ENCODE data around the gene MAN1B1.
A peak's percentile ranks its signal among the peaks of the same experiment; 100 is the strongest.

MAN1B1 gene

GRCh38 chr9:137127301-137128157 lies 40.7 kb downstream of the MAN1B1 start:
- TF ChIP-seq, protein P1, sequence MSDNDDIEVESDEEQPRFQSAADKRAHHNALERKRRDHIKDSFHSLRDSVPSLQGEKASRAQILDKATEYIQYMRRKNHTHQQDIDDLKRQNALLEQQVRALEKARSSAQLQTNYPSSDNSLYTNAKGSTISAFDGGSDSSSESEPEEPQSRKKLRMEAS (IDR thresholded peaks at IDR 0.05): no peak
- TF ChIP-seq EP300 (IDR thresholded peaks at IDR 0.05; ENCODE audit: borderline replicate concordance) (no peak), EGR1 (IDR thresholded peaks at IDR 0.05) (no peak), CREB1 (IDR thresholded peaks at IDR 0.05; ENCODE audit: low read depth) (no peak), ZBTB7A (IDR thresholded peaks at IDR 0.05; ENCODE audit: low read depth) (no peak), TEAD4 (IDR thresholded peaks at IDR 0.05) (no peak), FOXM1 (IDR thresholded peaks at IDR 0.05; ENCODE audit: borderline replicate concordance, low read depth) (no peak), YY1 (IDR thresholded peaks at IDR 0.05; ENCODE audit: low read depth) (no peak), CEBPB (IDR thresholded peaks at IDR 0.05) (no peak), NFIC (IDR thresholded peaks at IDR 0.05) (no peak), TCF12 (IDR thresholded peaks at IDR 0.05; ENCODE audit: low read depth) (no peak), REST (IDR thresholded peaks at IDR 0.05; ENCODE audit: low read depth) (no peak), TAF1 (IDR thresholded peaks at IDR 0.05; ENCODE audit: low read depth) (no peak), RAD21 (IDR thresholded peaks at IDR 0.05; ENCODE audit: low read depth) (no peak)
- TF ChIP-seq, protein P2, sequence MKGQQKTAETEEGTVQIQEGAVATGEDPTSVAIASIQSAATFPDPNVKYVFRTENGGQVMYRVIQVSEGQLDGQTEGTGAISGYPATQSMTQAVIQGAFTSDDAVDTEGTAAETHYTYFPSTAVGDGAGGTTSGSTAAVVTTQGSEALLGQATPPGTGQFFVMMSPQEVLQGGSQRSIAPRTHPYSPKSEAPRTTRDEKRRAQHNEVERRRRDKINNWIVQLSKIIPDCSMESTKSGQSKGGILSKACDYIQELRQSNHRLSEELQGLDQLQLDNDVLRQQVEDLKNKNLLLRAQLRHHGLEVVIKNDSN (IDR thresholded peaks at IDR 0.05): no peak

DNA sequence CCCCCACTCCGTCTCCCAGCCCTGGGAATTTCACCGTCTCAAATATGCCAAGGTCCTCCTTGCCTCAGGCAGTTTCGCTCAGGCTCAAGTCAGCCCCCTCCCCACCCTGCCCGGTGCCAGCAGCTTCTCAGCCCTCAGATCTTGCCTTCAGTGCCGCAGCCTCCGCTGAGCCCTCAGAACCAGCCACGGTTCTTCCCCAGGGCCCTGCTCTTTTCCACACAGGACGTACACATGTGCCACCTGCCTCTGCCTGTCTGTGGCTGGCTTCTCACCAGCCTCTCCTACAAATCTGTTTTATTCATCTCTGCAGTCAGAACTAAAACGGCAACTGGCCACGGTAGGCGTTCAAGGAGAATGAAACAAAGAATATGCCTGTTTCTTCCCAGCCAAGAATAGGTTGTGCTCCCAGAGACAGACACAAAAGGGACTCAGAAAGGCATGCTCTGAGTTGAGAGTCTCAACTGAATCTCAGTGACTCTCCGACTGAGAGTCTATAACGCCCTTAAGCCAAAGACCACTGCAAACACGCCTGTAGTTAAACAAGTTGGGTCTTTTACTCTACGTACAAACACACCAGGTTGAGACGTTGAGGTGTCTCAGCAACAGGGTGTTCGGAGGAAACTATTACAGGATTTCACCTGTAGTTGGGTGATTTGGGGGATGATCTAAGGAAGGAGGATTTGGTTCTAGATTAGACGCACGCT lies 41.5 kb downstream of the MAN1B1 start:
- no peak for TF ChIP-seq YY1 (IDR thresholded peaks at IDR 0.05; ENCODE audit: low read depth)
- TF ChIP-seq TEAD4 (IDR thresholded peaks at IDR 0.05): no peak

- TF ChIP-seq YY1 (IDR thresholded peaks at IDR 0.05; ENCODE audit: low read depth): no peak
- no peak for TF ChIP-seq CEBPB (IDR thresholded peaks at IDR 0.05)
These were observed 42.2 kb downstream of the MAN1B1 start for GRCh38 chr9:137128862-137129455.

- TF ChIP-seq TEAD4 (IDR thresholded peaks at IDR 0.05) (peak; percentile 17; the same call in 1 of the 2 replicates), CEBPB (IDR thresholded peaks at IDR 0.05) (no peak), YY1 (IDR thresholded peaks at IDR 0.05; ENCODE audit: low read depth) (peak; percentile 92), NFIC (IDR thresholded peaks at IDR 0.05) (no peak), TAF1 (IDR thresholded peaks at IDR 0.05; ENCODE audit: low read depth) (peak; percentile 96), EGR1 (IDR thresholded peaks at IDR 0.05) (0 out of 2 replicates have a peak, but pooled peaks have one; percentile 35)
- TF ChIP-seq, protein P1 (IDR thresholded peaks at IDR 0.05): peak; percentile 86
These were observed 42.8 kb downstream of the MAN1B1 start for GRCh38 chr9:137129456-137130175.

DNA sequence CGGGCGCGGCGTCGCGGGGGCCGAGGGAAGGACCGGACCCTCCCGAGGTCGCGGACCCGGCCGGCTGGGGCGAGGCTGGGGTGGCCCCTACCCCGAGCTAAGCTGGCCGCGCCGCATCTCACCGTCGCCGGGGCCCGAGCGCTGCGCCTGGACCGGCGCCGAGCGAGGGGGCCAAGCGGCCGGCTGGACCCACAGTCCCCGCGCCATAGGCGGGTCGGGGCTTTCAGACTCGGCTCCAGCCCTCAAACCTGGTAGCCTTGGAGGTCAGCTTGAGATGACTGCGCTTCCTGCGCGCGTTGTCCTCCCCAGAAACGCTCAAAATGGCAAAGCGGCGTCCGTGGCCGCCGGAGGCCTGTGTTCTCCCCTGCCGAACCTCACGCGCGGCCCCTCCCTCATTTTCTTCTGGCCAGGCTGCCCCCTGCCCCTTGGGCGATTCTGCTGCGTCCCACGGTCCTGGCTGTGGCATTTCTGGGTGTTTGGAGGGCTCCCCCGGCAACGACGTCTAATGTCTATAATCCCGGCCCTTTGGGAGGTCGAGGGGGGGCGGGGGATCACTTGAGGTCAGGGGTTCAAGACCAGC lies 43.5 kb downstream of the MAN1B1 start:
- TF ChIP-seq RAD21 (IDR thresholded peaks at IDR 0.05; ENCODE audit: low read depth): no peak
- no peak for TF ChIP-seq EGR1 (IDR thresholded peaks at IDR 0.05)
- no peak for TF ChIP-seq YY1 (IDR thresholded peaks at IDR 0.05; ENCODE audit: low read depth)
- no peak for TF ChIP-seq TEAD4 (IDR thresholded peaks at IDR 0.05)
- TF ChIP-seq ZBTB7A (IDR thresholded peaks at IDR 0.05; ENCODE audit: low read depth): no peak
- no peak for TF ChIP-seq CREB1 (IDR thresholded peaks at IDR 0.05; ENCODE audit: low read depth)
- no peak for TF ChIP-seq CEBPB (IDR thresholded peaks at IDR 0.05)
- no peak for TF ChIP-seq FOXM1 (IDR thresholded peaks at IDR 0.05; ENCODE audit: borderline replicate concordance, low read depth)
- TF ChIP-seq, protein P2 (IDR thresholded peaks at IDR 0.05): no peak
- no peak for TF ChIP-seq NFIC (IDR thresholded peaks at IDR 0.05)
- TF ChIP-seq TAF1 (IDR thresholded peaks at IDR 0.05; ENCODE audit: low read depth): no peak
- no peak for TF ChIP-seq TCF12 (IDR thresholded peaks at IDR 0.05; ENCODE audit: low read depth)

DNA sequence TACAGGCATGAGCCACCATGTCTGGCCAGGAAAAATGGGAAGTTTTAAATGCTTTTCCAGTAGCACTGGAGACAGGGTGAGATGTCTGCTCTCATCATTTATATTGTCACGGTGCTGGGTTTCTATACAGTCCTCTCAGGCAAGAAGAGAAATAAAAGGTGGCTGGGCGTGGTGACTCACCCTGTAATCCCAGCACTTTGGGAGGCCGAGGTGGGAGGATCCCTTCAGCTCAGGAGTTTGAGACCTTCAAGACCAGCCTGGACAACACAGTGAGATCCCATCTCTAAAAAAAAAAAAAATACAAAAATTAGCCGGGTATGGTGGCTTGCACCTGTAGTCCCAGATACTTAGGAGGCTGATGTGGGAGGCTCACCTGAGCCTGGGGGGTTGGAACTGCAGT lies 47.4 kb downstream of the MAN1B1 start:
- TF ChIP-seq FOXM1 (IDR thresholded peaks at IDR 0.05; ENCODE audit: borderline replicate concordance, low read depth) (no peak), CEBPB (IDR thresholded peaks at IDR 0.05) (no peak)

All from Ishikawa (cell line).